Progenitor cell of endocrine pancreas (in vitro differentiated cells): ENCODE results near the gene CNKSR3. TPM values are rescaled to one million over a fixed set of nuclear protein-coding genes. Genes with fewer than 3 reads are reported as not detected.

Experiments
- DNase-seq: peaks from one replicate; pipeline ENCODE4 v3.0.0; 2021; ENCODE audit warnings: low spot score; ENCODE audit not compliant: unreplicated experiment
- H3K27ac Mint-ChIP-seq: 2 replicates; pipeline ENCODE4 v1.8.0; 2021; ENCODE audit warnings: mild to moderate bottlenecking, moderate library complexity, mixed read lengths
- H3K27me3 Mint-ChIP-seq: 2 replicates; pipeline ENCODE4 v1.8.0; 2021; ENCODE audit warnings: mixed read lengths
- H3K36me3 Mint-ChIP-seq: 2 replicates; pipeline ENCODE4 v1.8.0; 2022; ENCODE audit warnings: mixed read lengths; ENCODE audit not compliant: insufficient read depth
- H3K4me1 Mint-ChIP-seq: 2 replicates; pipeline ENCODE4 v1.8.0; 2021; ENCODE audit warnings: low read depth, mixed read lengths
- H3K4me3 Mint-ChIP-seq: 2 replicates; pipeline ENCODE4 v1.8.0; 2021; ENCODE audit warnings: low read depth, mild to moderate bottlenecking, moderate library complexity, mixed read lengths
- H3K9me3 Mint-ChIP-seq: 2 replicates; pipeline ENCODE4 v1.8.0; 2021; ENCODE audit warnings: low read depth, mixed read lengths
- CTCF ChIP-seq: fragments of 200-600 bp; sonication (generic); IDR thresholded peaks from one replicate; pipeline ENCODE4 v1.5.0; 2021; ENCODE audit warnings: antibody characterized with exemption, mild to moderate bottlenecking; ENCODE audit not compliant: unreplicated experiment
- total RNA-seq: library from RNA; stranded (reverse); gene quantifications from 2 replicates; pipeline ENCODE4 v1.2.1, GENCODE V29; 2021

The CNKSR3 gene
- total RNA-seq, 1 donor from 2014 or later = 20.3 TPM

GRCh38 chr6:154410619-154411072 is 99.8 kb downstream of the CNKSR3 start:
- no peak for DNase-seq
- Mint-ChIP-seq H3K36me3 (peaks cover 45% of the 10 kb centered on the region), H3K4me1 (peaks cover 15% of the 10 kb centered on the region), H3K27me3 (no peaks in the 10 kb centered on the region), H3K4me3 (no peak overlapping the region), H3K9me3 (no peaks in the 10 kb centered on the region), H3K27ac (peak overlapping the region; percentile 65)
- no peak for TF ChIP-seq CTCF

GRCh38 chr6:154408891-154409500 is 101.5 kb downstream of the CNKSR3 start:
- H3K9me3 Mint-ChIP-seq = no peaks in the 10 kb centered on the region
- peak; percentile 35 for TF ChIP-seq CTCF
- peaks cover 42% of the 10 kb centered on the region for H3K36me3 Mint-ChIP-seq
- DNase-seq = no peak
- no peak overlapping the region for H3K4me3 Mint-ChIP-seq
- no peaks in the 10 kb centered on the region for H3K27me3 Mint-ChIP-seq
- H3K4me1 Mint-ChIP-seq = peaks cover 10% of the 10 kb centered on the region
- H3K27ac Mint-ChIP-seq = no peak overlapping the region

GRCh38 chr6:154407440-154407839 is 103.0 kb downstream of the CNKSR3 start:
- Mint-ChIP-seq H3K27ac (no peak overlapping the region), H3K36me3 (peaks cover 38% of the 10 kb centered on the region), H3K4me1 (peaks cover 10% of the 10 kb centered on the region), H3K27me3 (no peaks in the 10 kb centered on the region), H3K9me3 (no peaks in the 10 kb centered on the region), H3K4me3 (no peak overlapping the region)
- DNase-seq = no peak
- TF ChIP-seq CTCF = no peak

- Mint-ChIP-seq H3K9me3 (no peaks in the 10 kb centered on the region), H3K27me3 (no peaks in the 10 kb centered on the region), H3K4me1 (peaks cover 5% of the 10 kb centered on the region), H3K27ac (peak overlapping the region; percentile 23), H3K36me3 (peaks cover 34% of the 10 kb centered on the region), H3K4me3 (no peak overlapping the region)
- no peak for DNase-seq
- TF ChIP-seq CTCF = no peak
Measured at GRCh38 chr6:154406869-154407268, 103.6 kb downstream of the CNKSR3 start.

- Mint-ChIP-seq H3K27ac (no peak overlapping the region), H3K4me1 (peaks cover 5% of the 10 kb centered on the region), H3K27me3 (no peaks in the 10 kb centered on the region), H3K9me3 (no peaks in the 10 kb centered on the region), H3K36me3 (peaks cover 38% of the 10 kb centered on the region), H3K4me3 (no peak overlapping the region)
- DNase-seq = no peak
- no peak for TF ChIP-seq CTCF
Measured at GRCh38 chr6:154406301-154406700, 104.2 kb downstream of the CNKSR3 start.
